Iris pigment epithelial cell (primary cell): ENCODE measurements around the gene UNC5A.
"Not testable (repeated sequence)": the region's sequence is repeated elsewhere in the genome, so short reads cannot be mapped to it uniquely, and the experiment has no call there.

Experiments used
- DNase-seq: peaks from one replicate; pipeline ENCODE4 v3.0.0-alpha.2; 2011; ENCODE audit warnings: low read depth

UNC5A gene

DNA sequence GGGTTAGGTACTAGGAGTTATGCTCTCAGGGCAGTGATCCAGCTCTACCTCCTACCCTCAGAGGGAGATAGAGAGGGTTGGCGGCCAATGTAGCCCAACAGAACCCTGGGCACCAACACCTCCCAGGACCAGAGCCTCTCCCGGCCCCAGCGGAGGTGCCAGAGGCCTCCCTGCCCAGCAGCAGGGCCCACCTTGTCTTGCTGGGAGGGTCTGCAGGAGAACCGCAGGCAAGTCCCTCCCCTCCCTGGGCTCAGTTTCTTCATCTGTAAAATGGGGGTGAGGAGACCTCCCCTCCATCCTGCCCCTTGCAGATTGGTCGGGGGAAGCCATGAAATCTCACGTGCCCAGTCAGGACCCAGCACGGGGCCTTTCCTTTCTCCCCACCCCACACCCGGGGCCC is 54.4 kb downstream of the UNC5A start:
- DNase-seq, result no peak

DNA sequence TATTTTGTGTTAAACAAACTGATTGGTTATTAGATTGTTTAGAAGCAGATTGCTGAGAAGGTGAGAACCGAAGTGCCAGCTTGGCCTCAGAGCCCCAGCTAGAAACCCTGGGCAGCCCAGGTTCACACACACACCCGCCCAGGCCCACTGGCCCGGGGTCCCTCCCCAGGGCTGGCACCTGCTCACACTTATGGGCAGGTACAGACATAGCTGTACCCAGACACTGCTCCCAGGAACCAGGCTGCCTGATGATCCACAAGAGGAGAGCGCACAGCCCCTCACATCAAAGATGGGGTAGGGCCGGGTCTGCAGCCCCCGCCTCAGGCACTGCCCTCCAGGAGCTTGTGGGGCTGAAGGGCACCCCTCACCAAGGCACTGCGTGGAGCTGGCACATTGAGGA is 55.6 kb downstream of the UNC5A start:
- no peak for DNase-seq

DNA sequence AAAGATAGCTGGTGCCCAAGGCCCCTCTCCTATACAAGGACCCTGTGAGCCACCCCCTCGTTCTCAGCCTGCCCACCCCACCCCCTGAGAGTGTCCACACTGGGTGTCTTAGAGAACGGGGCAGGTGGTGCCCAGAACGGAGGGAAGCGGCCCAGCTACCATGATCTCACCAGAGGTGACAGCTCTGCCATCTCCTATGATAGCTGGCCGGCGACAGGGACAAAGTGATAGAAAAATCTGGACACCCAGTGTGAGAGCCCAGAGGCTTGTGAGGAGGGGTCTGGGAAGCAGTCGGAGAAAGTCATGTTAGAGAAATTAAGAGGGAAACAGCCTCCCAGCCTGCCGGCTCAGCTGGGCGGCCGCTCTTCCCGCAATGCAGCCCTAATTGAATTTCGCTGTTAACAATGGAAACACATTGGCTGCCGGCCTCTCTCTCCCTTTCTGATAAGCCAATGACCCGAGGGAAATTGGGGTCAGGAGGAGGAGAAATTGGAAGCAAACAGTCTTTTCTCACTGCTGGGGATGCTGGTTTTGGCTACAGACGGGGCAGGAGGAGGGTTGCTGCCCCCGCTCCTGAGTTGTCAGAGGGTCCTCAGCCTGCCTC is 56.5 kb downstream of the UNC5A start:
- DNase-seq, result no peak

DNA sequence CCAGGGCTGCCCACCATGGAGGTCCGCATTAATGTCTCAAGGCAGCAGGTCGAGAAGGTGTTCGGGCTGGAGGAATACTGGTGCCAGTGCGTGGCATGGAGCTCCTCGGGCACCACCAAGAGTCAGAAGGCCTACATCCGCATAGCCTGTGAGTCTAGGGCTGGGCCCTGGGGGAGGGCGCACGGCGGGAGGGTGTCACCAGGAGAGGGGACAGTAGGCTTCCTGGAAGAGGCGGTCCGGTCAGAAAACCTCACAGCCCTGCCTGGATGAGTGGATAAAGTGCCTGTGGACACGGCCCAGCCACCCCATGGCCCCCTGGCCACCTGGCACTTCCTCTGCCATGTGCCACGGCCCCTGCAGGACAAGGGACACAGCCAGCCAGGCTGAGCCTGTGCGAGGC is 57.8 kb downstream of the UNC5A start:
- DNase-seq, result no peak

DNA sequence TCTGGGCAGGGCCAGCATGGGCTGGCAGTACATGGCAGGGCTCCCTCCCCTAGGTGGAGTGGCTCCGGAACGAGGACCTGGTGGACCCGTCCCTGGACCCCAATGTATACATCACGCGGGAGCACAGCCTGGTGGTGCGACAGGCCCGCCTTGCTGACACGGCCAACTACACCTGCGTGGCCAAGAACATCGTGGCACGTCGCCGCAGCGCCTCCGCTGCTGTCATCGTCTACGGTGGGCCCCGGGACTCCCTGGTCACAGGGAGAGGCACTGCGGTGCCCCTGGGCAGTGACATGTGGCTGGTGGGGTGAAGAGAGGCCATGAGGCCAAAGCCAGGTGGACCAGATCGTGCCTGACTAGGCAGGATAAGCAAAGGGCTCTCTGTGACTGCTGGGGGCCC is 58.4 kb downstream of the UNC5A start:
- DNase-seq, result no peak

DNA sequence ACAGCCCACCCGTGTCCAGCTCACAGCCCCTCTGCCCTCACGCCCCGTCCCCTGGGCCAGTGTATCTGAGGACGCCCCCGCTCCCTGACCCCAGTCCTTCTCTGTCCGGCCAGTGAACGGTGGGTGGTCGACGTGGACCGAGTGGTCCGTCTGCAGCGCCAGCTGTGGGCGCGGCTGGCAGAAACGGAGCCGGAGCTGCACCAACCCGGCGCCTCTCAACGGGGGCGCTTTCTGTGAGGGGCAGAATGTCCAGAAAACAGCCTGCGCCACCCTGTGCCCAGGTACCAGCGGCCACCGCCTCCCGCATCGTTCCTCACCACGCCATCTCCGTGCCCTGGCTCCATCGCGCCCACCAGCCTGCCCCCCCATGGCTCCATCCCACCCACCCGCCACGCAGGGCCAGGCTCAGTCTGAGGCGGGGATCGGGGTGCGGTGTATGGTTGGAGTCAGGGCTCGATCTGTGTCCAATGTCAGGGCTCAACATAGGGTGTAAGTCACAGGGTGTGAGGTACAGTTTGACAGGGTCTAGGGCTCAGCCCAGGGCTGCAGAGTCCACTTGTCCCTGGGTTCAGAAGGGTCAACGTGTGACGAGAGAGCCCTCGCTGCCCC is 59.2 kb downstream of the UNC5A start:
- DNase-seq, result no peak

DNA sequence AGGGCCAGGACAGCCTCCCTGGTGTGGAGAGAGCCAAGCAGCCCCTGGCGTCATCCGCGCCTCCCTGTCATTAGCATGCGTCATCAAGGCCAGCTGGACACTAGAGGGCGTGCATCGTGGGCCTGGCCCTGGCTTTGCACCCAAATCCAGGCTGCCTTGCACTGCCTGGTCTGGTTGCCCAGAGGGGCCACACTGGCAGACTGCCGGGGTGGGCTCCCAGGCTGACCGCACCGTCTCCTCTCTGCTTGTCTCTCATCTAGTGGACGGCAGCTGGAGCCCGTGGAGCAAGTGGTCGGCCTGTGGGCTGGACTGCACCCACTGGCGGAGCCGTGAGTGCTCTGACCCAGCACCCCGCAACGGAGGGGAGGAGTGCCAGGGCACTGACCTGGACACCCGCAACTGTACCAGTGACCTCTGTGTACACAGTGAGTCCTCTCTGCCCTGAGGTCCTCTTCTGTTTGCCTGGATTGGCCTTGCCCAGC is 59.8 kb downstream of the UNC5A start:
- peak; percentile 58 for DNase-seq

DNA sequence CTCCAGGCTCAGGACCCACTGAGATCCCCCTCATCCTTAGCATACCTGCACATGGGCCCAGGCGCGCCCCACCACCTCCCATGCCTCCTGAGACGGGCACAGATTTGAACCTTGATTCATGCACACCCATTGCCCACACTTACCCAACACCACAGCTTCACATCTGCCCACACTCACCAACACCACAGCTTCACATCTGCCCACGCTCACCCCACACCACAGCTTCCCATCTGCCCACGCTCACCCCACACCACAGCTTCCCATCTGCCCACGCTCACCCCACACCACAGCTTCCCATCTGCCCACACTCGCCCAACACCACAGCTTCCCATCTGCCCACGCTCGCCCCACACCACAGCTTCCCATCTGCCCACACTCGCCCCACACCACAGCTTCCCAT is 60.3 kb downstream of the UNC5A start:
- not testable (repeated sequence) for DNase-seq

DNA sequence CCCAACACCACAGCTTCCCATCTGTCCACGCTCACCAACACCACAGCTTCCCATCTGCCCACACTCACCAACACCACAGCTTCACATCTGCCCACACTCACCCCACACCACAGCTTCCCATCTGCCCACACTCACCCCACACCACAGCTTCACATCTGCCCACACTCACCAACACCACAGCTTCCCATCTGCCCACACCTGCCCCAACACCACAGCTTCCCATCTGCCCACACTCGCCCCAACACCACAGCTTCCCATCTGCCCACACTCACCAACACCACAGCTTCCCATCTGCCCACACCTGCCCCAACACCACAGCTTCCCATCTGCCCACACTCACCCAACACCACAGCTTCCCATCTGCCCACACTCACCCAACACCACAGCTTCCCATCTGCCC is 62.2 kb downstream of the UNC5A start:
- not testable (repeated sequence) for DNase-seq

DNA sequence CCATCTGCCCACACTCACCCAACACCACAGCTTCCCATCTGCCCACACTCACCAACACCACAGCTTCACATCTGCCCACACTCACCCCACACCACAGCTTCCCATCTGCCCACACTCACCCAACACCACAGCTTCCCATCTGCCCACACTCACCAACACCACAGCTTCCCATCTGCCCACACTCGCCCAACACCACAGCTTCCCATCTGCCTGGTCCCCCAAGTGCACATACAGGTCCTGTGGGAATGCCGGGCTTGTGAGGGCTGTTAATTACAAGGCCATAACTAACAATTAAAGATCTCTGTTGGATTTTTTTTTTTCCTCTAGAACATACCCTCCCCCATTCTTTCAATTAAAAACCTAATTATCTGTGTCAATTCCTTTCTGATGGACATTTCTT is 62.7 kb downstream of the UNC5A start:
- not testable (repeated sequence) for DNase-seq

DNA sequence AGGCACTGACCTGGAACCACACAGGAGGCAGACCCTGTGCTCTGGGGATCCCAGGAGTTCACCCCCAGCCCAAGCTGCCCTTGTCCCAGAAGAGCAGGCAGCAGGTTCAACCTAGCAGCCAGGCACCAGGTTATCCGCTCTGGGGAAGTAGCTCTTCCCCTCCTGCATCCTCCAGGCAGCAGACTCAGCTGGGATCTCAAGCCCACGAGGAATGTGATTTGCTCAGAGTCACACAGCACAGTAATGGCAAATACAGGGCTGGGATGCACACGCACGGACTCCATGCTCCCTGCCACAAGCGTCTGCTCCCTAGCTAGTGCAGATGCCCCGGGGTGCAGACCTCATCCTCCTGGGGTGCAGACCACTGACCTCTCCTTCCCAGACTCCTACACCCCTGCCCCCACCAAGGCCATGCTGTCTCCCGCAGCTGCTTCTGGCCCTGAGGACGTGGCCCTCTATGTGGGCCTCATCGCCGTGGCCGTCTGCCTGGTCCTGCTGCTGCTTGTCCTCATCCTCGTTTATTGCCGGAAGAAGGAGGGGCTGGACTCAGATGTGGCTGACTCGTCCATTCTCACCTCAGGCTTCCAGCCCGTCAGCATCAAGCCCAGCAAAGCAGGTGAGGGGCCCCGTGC is 63.3 kb downstream of the UNC5A start:
- no peak for DNase-seq

DNA sequence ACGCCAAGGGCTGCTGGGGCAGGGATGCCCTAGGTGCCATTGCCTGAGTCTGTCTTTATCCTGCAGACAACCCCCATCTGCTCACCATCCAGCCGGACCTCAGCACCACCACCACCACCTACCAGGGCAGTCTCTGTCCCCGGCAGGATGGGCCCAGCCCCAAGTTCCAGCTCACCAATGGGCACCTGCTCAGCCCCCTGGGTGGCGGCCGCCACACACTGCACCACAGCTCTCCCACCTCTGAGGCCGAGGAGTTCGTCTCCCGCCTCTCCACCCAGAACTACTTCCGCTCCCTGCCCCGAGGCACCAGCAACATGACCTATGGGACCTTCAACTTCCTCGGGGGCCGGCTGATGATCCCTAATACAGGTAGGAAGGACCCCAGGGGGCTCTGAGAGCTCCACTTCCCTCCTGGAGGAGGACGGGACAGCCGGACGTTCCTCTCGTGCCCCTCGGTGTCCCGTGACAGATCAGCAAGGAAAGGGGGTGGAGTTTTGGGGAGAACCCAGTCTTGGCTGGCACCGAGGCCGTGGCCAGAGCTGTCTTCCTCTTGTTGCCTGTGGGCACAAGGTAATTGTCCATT is 63.9 kb downstream of the UNC5A start:
- no peak for DNase-seq

DNA sequence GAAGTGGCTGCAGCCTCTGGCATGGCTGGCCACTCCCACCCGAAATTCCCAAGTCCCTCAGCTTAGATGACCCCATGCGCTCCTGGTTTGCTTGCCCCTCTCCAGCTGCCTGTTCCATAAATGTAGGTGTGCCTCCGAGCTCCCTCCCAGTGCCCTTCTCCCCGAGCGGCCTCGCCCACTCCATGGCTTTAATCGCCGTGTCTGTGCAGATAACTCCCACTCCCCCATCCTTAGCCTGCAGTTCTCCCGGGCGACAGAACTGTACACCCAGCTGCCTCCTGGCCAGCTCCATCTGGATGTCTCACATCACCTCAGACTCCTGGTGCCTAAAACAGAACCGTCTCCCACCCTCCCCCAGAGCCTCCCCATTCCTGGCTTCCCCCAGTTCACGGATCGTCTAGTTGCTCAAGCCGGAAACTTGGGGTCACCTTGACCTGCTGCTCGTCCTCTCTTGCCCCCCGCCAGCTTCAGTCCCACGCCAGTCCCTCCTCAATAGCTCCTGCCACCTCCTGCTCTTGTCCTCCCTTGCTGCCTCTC is 64.7 kb downstream of the UNC5A start:
- no peak for DNase-seq

DNA sequence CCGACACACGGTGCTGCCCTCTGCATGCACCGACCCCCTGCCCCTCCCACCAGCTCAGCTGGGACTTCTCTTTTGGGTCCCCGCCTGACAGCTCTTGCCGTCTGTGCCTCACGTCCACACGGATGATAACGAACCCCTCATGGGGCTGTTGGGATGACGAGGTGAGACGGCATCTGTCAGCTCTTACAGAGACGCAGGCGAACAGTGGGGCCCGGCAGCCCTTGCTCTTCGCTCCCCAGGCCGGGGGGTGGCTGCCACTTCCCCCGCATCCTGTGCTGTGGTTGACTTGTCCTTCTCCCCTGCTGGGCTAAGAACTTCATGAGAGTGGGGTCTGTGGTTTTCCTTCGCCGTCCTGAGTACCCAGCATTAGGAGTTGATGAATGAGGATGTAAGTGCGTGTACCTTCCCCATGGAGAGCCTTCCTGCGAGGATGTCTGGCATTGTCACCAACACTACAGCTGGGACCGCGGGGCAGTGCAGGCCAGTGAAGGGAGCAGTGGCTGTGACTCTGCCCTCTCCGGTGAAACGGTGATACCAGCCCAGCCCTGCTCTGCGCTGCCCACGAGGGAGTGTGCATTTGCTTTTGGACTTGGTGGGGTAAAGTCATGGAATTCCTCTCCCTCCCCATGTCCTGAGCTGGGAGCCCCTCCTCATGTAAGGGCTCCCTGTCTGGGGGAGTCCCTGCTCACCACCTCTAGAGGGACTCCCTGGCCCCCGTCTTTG is 65.6 kb downstream of the UNC5A start:
- no peak for DNase-seq

DNA sequence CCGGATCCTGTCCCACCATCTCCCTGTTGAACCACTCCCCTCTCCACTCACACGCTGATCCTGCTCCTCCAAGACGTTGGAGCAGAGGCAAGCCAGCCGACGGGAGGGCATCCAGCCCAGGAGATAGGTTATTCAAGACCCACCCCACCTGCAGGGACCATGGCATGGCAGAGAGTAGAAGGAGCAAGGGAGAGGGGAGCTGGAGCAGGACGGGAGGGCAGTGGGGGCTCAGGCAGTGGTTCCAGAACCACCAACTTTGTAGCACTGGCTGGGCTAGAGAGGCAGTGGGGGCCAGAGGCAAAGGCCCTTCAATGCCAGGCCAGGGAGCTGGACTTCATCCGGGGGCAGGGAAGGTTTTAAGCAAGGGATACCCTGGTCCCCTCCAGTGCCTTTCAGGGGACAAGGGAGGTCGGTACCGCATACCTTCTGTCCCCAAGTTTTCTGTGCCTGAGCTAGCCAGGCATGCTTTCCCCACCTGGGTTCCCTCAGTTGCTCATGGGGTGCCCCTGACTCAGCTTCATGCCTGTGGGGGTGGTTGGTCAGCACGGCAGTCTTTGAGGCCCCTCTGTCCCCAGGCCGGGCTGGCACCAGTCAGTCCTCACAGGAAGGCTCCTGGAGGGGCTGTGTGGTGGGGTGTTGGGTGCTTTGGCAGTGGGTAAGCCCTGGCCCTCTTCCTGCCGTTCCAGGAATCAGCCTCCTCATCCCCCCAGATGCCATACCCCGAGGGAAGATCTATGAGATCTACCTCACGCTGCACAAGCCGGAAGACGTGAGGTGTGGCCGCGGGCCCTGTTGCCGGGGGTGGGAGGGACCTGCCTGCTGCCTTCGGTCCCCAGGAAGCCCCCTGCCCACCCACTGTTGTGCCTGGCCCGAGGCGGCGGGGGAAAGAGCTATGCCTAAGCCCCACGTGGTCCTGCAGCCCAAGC is 66.4 kb downstream of the UNC5A start:
- DNase-seq, result no peak

DNA sequence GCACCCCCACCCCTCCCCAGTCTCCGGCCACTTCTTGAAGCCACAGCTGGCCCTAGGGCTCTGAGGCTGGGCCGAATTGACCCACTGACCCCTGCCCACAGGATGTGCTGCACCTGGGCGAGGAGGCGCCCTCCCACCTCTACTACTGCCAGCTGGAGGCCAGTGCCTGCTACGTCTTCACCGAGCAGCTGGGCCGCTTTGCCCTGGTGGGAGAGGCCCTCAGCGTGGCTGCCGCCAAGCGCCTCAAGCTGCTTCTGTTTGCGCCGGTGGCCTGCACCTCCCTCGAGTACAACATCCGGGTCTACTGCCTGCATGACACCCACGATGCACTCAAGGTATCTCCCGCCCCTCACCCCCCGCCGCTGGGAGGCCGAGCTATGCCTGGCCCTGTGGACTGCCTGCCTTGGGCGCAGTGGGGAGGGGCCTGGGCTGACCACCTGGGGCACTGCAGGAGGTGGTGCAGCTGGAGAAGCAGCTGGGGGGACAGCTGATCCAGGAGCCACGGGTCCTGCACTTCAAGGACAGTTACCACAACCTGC is 67.5 kb downstream of the UNC5A start:
- DNase-seq, result no peak

DNA sequence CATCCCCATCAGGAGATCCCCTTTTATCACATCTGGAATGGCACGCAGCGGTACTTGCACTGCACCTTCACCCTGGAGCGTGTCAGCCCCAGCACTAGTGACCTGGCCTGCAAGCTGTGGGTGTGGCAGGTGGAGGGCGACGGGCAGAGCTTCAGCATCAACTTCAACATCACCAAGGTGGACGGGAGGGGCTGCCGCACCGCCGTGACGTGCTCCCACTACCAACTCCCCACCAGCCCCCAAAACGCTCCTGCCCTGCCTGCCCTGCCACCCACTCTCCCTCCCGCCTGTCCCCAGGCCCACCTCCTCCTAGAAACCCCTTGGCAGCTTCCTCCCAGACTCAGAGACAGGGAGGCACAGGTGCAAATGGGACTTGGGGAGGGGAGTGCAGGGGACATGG is 68.1 kb downstream of the UNC5A start:
- no peak for DNase-seq

DNA sequence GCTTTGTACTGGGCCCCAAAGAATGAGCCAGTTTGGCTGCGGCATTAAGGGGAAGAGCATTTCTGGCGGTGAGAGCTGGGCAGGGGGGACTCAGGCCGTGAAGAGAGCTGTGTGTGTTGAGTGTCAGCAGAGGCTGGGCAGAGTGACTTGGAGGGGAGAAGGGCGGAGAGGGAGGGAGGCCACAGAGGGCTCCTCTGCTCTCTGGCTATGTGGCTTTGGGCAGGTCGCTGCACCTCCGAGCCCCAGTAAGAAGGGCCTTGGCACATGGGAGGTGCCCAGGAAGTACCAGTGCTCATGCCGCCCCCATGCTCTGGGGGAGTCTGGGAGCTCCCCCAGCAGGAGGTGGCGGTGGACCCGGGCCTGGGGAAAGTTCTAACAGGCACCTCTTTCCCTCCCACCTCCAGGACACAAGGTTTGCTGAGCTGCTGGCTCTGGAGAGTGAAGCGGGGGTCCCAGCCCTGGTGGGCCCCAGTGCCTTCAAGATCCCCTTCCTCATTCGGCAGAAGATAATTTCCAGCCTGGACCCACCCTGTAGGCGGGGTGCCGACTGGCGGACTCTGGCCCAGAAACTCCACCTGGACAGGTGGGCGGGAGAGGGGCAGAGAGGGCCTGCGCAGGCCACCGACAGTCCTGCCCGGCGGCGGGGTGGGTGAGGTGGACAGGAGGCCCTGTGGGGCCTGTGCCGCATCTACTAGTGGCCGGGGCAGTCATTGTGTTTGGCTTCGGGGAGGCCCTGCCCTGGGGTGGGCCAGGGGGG is 68.7 kb downstream of the UNC5A start:
- no peak for DNase-seq

DNA sequence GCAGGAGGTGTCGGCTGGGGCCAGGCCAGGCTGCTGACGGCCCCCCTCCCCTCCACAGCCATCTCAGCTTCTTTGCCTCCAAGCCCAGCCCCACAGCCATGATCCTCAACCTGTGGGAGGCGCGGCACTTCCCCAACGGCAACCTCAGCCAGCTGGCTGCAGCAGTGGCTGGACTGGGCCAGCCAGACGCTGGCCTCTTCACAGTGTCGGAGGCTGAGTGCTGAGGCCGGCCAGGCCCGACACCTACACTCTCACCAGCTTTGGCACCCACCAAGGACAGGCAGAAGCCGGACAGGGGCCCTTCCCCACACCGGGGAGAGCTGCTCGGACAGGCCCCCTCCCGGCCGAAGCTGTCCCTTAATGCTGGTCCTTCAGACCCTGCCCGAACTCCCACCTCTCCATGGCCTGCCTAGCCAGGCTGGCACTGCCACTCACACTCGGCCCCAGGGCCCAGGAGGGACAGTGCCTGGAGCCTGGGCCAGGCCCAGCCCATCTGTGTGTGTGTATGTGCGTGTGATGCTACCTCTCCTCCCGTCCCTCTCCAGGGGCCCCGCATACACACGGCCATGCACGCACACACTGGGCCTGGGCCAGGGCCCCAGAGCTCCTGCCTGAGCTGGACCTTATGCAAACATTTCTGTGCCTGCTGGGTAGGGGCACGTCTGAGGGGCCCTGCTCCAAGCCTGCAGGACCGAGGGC is 69.5 kb downstream of the UNC5A start:
- DNase-seq, result no peak
